Upper lobe of left lung (tissue), 4 donors: ENCODE measurements around the gene SLC35E3.

Experiments
- CTCF ChIP-seq, 6 experiments: fragments of 450-650 bp in 4 of 6; fragments of 200-600 bp in 2 of 6; sonication (generic) in 2 of 6; IDR thresholded peaks; one replicate each; pipeline ENCODE4 v1.5.1; 2016 to 2019; ENCODE audit warnings: antibody characterized with exemption in 6 of 6
- EP300 ChIP-seq, 4 donors: sonication (generic); formaldehyde crosslinking; IDR thresholded peaks; one replicate each; pipeline ENCODE4 v1.5.1; 2017; ENCODE audit warnings: antibody characterized with exemption in 4 of 4, control low read depth in 2 of 4
- POLR2AphosphoS5 ChIP-seq, 2 donors: sonication (generic); formaldehyde crosslinking; IDR thresholded peaks; one replicate each; pipeline ENCODE4 v1.5.1; 2017; ENCODE audit warnings: antibody characterized with exemption in 2 of 2

GRCh38 chr12:68765696-68766095 lies 19.7 kb downstream of the SLC35E3 start:
- TF ChIP-seq POLR2AphosphoS5 (IDR thresholded peaks at IDR 0.05) (no peak), CTCF (IDR thresholded peaks at IDR 0.05) (no peak), EP300 (IDR thresholded peaks at IDR 0.05) (no peak)
